ENCODE measurements around the gene RRP1. TPM values are rescaled to one million over a fixed set of nuclear protein-coding genes. Genes with fewer than 3 reads are reported as not detected.

Gene RRP1
- total and polyA plus RNA-seq, 2 of the 13 experiments (the other 11 are each of a cell fraction or from before 2014, with no cell fraction given) = 20.1 to 35.1 TPM

DNA sequence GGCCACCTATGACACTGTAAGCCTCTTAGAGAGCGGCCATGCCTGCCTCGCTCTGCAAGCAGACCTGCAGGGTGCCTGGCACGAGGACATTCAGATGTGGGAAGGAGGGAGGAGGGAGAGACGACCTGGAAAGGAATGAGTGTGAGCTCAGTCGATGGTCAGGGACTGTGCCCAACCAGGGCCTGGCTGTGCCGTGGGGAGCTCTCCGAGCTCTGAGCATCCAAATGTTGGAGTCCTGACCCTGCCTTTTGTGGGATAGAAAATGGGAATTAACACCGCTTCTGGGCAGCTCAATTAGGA, 20.6 kb upstream of the RRP1 start:
- 79% methylated on average over 8 of the region's 8 CpGs for WGBS (ENCODE audit: low lambda C conversion rate)
- Histone ChIP-seq H4K20me1 (ENCODE audit: insufficient read depth, low read length) (no peaks in the 10 kb centered on the region), H2AFZ (ENCODE audit: low read length) (no peak overlapping the region), H3K79me2 (ENCODE audit: insufficient read depth, low read length) (no peaks in the 10 kb centered on the region), H3K27ac (ENCODE audit: extremely low read length, insufficient read depth, low read length) (no peak overlapping the region), H3K27me3 (ENCODE audit: control insufficient read depth in 1 of 2, insufficient read depth in 2 of 2, low read length in 2 of 2) (no peaks in the 10 kb centered on the region), H3K36me3 (replicated peaks in 1 of 2; ENCODE audit: control insufficient read depth in 1 of 2, insufficient read depth in 2 of 2, low read length in 2 of 2) (peaks cover 0 to 8% of the 10 kb centered on the region in 2 experiments; a peak in 2 of 5 replicates), H3K9me3 (ENCODE audit: low read length) (no peaks in the 10 kb centered on the region), H3K4me2 (ENCODE audit: low read depth, low read length) (no peak overlapping the region), H3K4me3 (replicated peaks in 1 of 3; ENCODE audit: insufficient read depth in 1 of 3, low read depth in 2 of 3, low read length in 3 of 3) (no peak overlapping the region), H3K9ac (ENCODE audit: insufficient read depth, low read depth, low read length) (no peak overlapping the region), H3K4me1 (ENCODE audit: insufficient read depth, low read length) (peaks cover 33% of the 10 kb centered on the region)
- no TSS peak for BruUV-seq (replicated peaks)
- intact Hi-C loops (cut with micrococcal nuclease; ENCODE audit: unreplicated experiment) = no loop called here
- TF ChIP-seq ZNF160 (CRISPR knock-in tag; IDR thresholded peaks at IDR 0.05) = no peak
- no peak for TF ChIP-seq TP53 (CRISPR knock-in tag; conservative IDR thresholded peaks at IDR 0.05)
- no peak for TF ChIP-seq ZNF841 (CRISPR knock-in tag; IDR thresholded peaks at IDR 0.05; ENCODE audit: borderline replicate concordance)
- TF ChIP-seq, protein P1, sequence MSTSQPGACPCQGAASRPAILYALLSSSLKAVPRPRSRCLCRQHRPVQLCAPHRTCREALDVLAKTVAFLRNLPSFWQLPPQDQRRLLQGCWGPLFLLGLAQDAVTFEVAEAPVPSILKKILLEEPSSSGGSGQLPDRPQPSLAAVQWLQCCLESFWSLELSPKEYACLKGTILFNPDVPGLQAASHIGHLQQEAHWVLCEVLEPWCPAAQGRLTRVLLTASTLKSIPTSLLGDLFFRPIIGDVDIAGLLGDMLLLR (CRISPR knock-in tag; IDR thresholded peaks at IDR 0.05) = no peak
- TF ChIP-seq MED8 (CRISPR knock-in tag; IDR thresholded peaks at IDR 0.05; ENCODE audit: insufficient replicate concordance) = no peak
- TF ChIP-seq SNAPC2 (CRISPR knock-in tag; IDR thresholded peaks at IDR 0.05) = no peak
- TF ChIP-seq PAXIP1 (CRISPR knock-in tag; conservative IDR thresholded peaks at IDR 0.05) = no peak
- no peak for TF ChIP-seq PHF20 (CRISPR knock-in tag; IDR thresholded peaks at IDR 0.05)
- no peak for TF ChIP-seq ZFYVE20 (CRISPR knock-in tag; IDR thresholded peaks at IDR 0.05; ENCODE audit: borderline replicate concordance, low read depth)
- no peak for FAIRE-seq
- ChIA-PET POLR2A (no interaction called here), CTCF (ENCODE audit: low intra/inter-chr PET ratio, low total read pairs) (no interaction called here)
- in situ Hi-C loops (cut with HindIII; ENCODE audit: extremely low pct_ligation_motif_present, low pct_unique_long_range_greater_than_20kb) = no loop called here
- ATAC-seq = peak; percentile 11
- DNase-seq (ENCODE audit: low spot score) = no peak
